ENCODE measurements around the gene SEMA3D.

GRCh38 chr7:85177316-85177715 is 9.5 kb downstream of the SEMA3D start:
- TF ChIP-seq CTCF (IDR thresholded peaks at IDR 0.05) (no peak), POLR2A (IDR thresholded peaks at IDR 0.05) (no peak), POLR2AphosphoS5 (IDR thresholded peaks at IDR 0.05) (no peak)

All from prostate gland (tissue), 2 donors.